Skeletal muscle satellite cell (primary cell): ENCODE data around the gene PCTP. TPM values are rescaled to one million over a fixed set of nuclear protein-coding genes. Genes with fewer than 3 reads are reported as not detected.
A peak's percentile ranks its signal among the peaks of the same experiment; 100 is the strongest.

ENCODE experiments used
- H3K27me3 ChIP-seq: 2 replicates; pipeline ENCODE4 v1.7.0; 2013; ENCODE audit warnings: low read length; ENCODE audit not compliant: control insufficient read depth, insufficient read depth
- H3K36me3 ChIP-seq: 2 replicates; pipeline ENCODE4 v1.7.0; 2013; ENCODE audit warnings: mild to moderate bottlenecking, control low read depth, low read length; ENCODE audit not compliant: insufficient read depth
- H3K4me1 ChIP-seq: 2 replicates; pipeline ENCODE4 v1.7.0; 2013; ENCODE audit warnings: low read length; ENCODE audit not compliant: control insufficient read depth, insufficient read depth
- H3K4me2 ChIP-seq: 2 replicates; pipeline ENCODE4 v1.7.0; 2013; ENCODE audit warnings: mild to moderate bottlenecking, low read length
- H3K4me3 ChIP-seq: 2 replicates; pipeline ENCODE4 v1.7.0; 2013; ENCODE audit warnings: low read length
- H3K9ac ChIP-seq: 2 replicates; pipeline ENCODE4 v1.7.0; 2013; ENCODE audit warnings: mild to moderate bottlenecking, low read depth, low read length, moderate library complexity
- H3K9me3 ChIP-seq: replicated peaks from 2 replicates; pipeline ENCODE4 v1.7.0; 2013; ENCODE audit warnings: mild to moderate bottlenecking, control low read depth, low read length
- total RNA-seq: library from RNA; depleted of rRNA; stranded (reverse); fragments of >200 nt; gene quantifications from 2 replicates; pipeline ENCODE4 v1.2.3, GENCODE V29; 2012; rRNA removed

Gene PCTP
- total RNA-seq: 13.7 and 16.8 TPM in 2 replicates

DNA sequence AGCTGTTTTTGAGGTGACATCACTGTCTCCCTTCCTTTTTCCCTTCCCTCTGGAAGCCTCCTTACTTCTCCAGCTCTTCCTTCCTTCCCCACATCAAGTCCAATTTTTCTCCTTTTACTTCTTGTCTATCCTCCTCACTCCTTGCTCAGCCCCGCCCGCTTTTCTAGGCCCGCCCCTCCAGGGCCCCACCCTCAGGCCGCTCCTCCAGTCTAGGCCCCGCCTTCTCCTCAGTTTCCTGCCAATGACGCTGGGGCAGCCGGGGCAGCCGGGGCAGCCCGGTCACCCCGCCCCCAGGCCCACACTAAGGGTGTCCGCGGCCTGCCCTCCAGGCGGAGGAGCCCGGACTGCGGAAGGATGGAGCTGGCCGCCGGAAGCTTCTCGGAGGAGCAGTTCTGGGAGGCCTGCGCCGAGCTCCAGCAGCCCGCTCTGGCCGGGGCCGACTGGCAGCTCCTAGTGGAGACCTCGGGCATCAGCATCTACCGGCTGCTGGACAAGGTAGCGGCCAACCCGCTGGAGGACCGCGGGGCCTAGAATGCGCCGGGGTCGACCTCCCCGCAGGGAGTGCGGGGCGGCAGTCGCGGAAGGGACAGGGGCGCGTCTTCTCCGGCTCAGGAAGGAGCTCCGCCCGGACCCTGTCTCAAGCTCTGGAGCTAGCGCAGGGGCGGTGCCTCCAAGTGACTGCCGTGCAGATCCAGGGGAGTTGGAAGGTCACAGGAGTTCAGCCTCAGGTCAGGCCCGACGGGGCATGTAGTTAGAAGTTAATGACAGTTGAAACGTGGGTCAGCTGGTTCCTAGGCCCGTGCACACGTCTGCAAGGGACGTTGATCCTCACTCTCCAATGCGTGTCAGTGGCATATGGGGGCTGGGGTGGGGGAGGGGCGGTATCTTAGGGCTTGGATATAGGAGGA lies at the start of gene PCTP:
PCTP (plus strand) TSS at position 302 of the 908 bp plus-strand sequence; CDS start at position 355, 53 bp downstream.
- Histone ChIP-seq H3K9me3 (no peaks in the 10 kb centered on the region), H3K9ac (peak within 1 kb of the TSS; percentile 91), H3K4me1 (peaks cover 10% of the 10 kb centered on the region), H3K27me3 (no peaks in the 10 kb centered on the region), H3K4me2 (peak within 1 kb of the TSS; percentile 86), H3K4me3 (peak within 1 kb of the TSS; percentile 90), H3K36me3 (no peaks in the 10 kb centered on the region)

DNA sequence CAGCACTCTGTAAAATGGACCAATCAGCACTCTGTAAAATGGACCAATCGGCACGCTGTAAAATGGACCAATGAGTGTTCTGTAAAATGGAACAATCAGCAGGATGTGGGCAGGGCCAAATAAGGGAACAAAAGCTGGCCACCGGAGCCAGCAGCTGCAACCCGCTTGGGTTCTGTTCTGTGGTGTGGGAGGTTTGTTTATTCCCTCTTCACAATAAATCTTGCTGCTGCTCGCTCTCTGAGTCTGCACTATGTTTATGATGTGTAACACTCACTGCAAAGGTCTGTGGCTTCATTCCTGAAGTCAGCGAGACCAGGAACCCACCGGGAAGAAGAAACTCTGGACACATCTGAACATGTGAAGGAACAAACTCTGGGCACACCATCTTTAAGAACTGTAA lies 48.7 kb upstream of the PCTP start:
- Histone ChIP-seq H3K9me3 (no peaks in the 10 kb centered on the region), H3K27me3 (peaks cover 9% of the 10 kb centered on the region), H3K9ac (no peak overlapping the region), H3K4me1 (no peaks in the 10 kb centered on the region), H3K4me2 (no peak overlapping the region), H3K36me3 (no peaks in the 10 kb centered on the region), H3K4me3 (no peak overlapping the region)

DNA sequence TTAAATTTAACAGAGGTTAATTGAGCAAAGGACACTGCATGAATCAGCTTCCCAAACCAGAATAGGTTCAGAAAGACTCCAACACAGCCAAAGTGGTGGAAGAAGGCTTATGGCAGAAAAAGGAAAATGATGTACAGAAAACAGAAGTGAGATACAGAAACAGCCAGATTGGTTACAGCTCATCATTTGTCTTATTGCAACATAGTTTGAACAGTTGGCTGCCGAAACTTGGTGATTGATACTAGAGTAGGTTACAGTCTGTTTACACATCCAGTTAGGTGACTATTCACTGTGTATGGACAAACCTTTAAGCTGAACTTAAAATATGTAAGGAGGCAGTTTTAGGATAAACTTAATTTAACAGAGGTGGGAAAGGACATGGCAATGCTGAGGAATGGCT lies 46.5 kb upstream of the PCTP start:
- Histone ChIP-seq H3K4me1 (no peaks in the 10 kb centered on the region), H3K4me3 (no peak overlapping the region), H3K9me3 (no peaks in the 10 kb centered on the region), H3K4me2 (no peak overlapping the region), H3K36me3 (no peaks in the 10 kb centered on the region), H3K9ac (no peak overlapping the region), H3K27me3 (peaks cover 8% of the 10 kb centered on the region)

DNA sequence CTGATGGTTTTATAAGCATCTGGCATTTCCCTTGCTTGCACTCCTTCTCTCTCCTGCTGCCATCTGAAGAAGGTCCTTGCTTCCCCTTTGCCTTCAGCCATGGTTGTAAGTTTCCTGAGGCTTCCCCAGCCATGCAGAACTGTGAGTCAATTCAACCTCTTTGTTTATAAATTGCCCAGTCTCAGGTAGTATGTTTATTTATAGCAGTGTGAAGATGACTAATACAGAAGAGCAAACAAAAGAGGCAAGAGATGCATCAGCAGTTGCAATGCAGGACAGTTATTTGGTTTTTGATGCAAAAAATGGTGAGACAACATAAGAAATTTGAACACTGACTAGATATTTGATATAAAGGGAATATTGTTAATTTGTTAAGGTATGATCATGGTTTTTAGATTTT lies 45.0 kb upstream of the PCTP start:
- Histone ChIP-seq H3K4me1 (no peaks in the 10 kb centered on the region), H3K9me3 (no peaks in the 10 kb centered on the region), H3K36me3 (no peaks in the 10 kb centered on the region), H3K4me2 (no peak overlapping the region), H3K27me3 (peaks cover 11% of the 10 kb centered on the region), H3K9ac (no peak overlapping the region), H3K4me3 (no peak overlapping the region)

DNA sequence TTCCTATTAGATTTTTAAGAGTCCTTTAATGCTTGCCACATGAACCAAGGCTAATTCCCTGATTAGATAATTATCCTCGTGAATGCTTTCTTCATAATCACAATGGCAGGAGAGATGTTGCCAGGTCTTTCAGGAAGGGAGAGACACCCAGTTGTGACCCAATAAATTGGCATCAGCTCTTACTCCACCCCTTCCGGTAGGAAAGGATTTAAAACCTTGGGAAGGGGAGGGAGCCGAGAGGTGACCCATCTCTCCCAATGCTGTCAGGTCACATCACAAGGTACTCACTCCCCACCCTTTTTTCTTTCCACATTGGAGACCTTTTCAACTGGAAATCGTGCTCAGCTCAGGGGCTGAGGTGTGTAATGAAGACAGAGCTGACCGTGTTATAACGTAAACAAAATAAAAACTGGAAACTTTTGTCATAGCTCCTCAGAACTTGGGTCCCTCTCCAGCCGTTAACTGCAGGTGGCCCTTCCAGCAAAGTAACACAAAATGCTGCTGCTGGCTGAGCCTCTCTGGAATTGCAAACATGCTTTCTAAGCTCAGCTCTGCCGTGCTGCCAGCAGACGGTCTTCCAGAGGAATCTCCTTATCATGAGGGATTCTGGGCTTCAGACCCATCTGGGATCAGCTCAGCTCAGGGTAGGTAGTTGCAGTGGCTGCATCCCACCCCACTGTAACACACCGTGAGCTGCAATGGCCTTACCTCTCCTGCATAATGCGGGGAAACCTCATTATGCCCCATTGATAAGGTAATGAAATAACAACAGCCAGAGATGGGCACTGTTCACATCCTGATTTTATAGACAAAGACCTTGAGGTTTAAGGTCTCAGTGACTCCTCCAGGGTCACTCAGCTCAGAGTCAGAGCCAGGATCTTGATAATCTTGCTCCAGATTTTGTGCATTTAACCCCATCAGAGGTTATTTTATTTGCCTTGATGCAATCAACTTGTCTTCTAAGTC lies 43.8 kb upstream of the PCTP start:
- H3K4me2 ChIP-seq: no peak overlapping the region
- H3K4me1 ChIP-seq: no peaks in the 10 kb centered on the region
- H3K9me3 ChIP-seq: no peaks in the 10 kb centered on the region
- H3K27me3 ChIP-seq: peaks cover 11% of the 10 kb centered on the region
- no peaks in the 10 kb centered on the region for H3K36me3 ChIP-seq
- no peak overlapping the region for H3K4me3 ChIP-seq
- no peak overlapping the region for H3K9ac ChIP-seq

DNA sequence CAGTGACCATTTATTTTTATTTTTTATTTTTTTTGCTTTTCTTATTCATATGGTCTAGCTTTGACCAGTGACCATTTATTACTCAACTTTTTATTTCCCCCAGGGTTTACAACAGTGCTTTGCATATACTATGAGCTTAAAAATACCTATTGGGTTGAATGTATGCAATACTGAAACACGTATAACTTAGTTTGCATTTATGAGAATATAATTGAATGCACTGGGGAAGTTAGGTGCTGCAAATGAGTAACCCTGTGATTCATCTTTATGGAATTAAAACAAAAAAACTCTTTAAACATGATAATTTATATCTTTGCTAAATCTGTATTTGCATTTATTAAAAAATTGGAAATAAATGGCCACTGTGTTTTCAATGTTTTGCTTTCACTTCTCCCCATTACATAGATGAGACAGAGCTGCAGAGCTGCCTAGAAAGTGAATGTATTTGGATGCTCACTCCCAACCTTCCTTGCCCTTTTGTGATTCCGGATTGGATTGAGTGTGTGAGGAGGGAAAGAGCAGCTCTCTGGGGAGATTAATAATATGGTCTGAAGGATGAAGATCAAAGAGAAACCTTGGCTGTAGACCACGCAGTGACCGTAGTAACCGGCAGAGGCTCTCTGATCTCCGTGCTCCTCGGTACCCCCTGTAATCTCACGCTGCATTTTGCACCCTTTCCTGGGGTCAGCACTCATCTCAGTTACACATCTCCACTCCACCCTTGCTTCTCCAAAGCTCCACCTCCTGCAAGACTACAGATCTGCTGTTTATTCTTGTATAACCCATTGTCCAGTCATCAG lies 42.5 kb upstream of the PCTP start:
- H3K4me1 ChIP-seq: no peaks in the 10 kb centered on the region
- H3K9ac ChIP-seq: no peak overlapping the region
- peak overlapping the region; percentile 38 for H3K4me2 ChIP-seq
- H3K27me3 ChIP-seq: peaks cover 11% of the 10 kb centered on the region
- H3K9me3 ChIP-seq: no peaks in the 10 kb centered on the region
- H3K4me3 ChIP-seq: no peak overlapping the region
- no peaks in the 10 kb centered on the region for H3K36me3 ChIP-seq

DNA sequence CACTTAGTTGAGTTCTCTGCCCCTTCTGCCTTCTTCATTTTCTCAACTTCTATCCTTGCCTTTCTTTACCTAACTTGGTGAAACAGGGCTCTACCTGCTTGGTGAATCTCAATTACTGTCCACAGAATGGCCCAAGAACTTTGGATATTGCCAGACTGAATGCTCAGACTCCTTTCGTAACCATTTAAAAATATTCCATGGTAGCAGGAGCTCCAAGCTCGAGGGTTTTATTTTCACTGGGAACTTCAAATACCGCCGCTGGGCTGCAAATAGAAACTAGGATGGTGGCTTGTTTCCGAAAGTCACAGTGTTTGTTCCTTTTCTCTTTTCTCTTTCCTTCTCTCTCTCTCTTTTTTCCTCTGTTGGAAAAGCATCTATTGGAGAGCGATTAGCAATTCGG lies 41.4 kb upstream of the PCTP start:
- H3K36me3 ChIP-seq: no peaks in the 10 kb centered on the region
- H3K9ac ChIP-seq: no peak overlapping the region
- H3K4me3 ChIP-seq: no peak overlapping the region
- peaks cover 11% of the 10 kb centered on the region for H3K27me3 ChIP-seq
- H3K9me3 ChIP-seq: no peaks in the 10 kb centered on the region
- no peak overlapping the region for H3K4me2 ChIP-seq
- no peaks in the 10 kb centered on the region for H3K4me1 ChIP-seq

DNA sequence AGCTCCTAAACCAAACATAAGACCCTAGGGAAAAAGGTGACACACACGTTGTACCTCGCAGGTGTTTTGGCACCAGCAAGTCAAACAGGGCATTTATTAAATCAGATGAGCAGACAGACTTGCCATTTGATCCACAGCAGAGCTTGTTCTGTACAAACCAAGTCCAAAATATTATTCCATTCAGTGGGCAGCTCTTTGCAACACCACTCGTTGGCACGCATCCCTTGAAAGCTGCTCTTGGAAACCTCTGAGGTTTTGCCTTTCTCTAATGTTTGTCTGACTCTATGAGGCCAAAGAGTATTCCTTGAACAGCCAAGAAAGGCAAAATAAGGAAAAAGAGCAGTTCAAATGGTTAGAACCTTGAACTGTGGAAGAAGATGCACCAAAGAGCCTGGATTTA lies 40.9 kb upstream of the PCTP start:
- H3K9me3 ChIP-seq: no peaks in the 10 kb centered on the region
- H3K4me2 ChIP-seq: no peak overlapping the region
- H3K4me3 ChIP-seq: no peak overlapping the region
- H3K9ac ChIP-seq: no peak overlapping the region
- H3K27me3 ChIP-seq: peaks cover 11% of the 10 kb centered on the region
- H3K4me1 ChIP-seq: no peaks in the 10 kb centered on the region
- H3K36me3 ChIP-seq: no peaks in the 10 kb centered on the region

DNA sequence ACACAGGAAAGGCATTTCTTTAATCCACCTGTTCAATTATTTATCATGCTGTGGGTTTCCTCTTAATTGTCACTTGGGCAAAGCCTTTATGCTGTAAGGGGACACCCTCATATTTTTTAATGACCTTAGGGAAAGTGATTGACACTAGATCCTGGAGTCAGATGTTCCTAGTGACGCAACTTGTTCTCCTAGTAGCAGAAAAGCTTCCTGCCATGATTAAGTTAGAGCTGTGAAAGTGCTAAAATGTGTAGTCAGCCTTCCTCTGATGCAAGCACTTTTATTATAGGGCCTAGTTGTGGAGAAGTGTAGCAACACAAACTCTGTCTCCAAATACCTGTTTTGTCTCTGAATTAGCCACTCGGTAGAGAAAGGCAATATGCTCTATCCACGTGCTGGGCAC lies 40.4 kb upstream of the PCTP start:
- no peaks in the 10 kb centered on the region for H3K9me3 ChIP-seq
- H3K4me2 ChIP-seq: no peak overlapping the region
- H3K36me3 ChIP-seq: no peaks in the 10 kb centered on the region
- H3K9ac ChIP-seq: no peak overlapping the region
- H3K4me3 ChIP-seq: no peak overlapping the region
- H3K27me3 ChIP-seq: peaks cover 11% of the 10 kb centered on the region
- H3K4me1 ChIP-seq: no peaks in the 10 kb centered on the region

DNA sequence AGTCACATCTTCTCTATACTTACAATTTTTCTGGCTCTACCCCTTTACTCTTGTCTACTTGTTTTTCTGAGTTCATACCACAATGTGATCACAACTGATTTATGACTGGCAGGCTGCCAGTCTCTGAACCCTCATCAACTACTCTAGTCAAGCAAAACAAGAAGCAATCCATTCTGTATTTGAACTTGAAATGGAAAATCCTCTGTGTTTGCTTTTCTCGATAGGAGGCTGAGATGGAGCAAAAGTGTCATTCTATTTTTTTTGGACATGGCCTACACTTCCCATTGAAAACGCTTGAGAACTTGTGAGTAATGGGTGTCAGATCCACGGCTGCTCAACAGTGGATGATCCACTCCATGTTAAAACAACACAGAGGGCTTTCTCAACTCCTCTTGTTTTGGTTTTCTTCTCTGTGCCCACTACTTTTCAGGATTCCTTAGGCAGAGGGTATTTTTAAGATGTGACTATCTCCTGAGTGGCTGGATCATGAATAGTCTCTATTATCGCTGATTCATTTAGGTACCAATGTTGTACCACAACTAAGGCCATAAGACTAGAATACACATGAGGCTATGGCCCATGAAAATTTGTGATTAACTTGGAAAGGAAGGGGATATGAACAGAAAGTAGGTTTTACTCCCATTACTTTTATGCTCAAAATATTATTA lies 39.9 kb upstream of the PCTP start:
- H3K4me3 ChIP-seq: no peak overlapping the region
- no peak overlapping the region for H3K4me2 ChIP-seq

More for the DNA sequence above, 39.9 kb upstream of the PCTP start:
- H3K27me3 ChIP-seq: peaks cover 8% of the 10 kb centered on the region
- no peaks in the 10 kb centered on the region for H3K9me3 ChIP-seq
- H3K36me3 ChIP-seq: no peaks in the 10 kb centered on the region
- no peak overlapping the region for H3K9ac ChIP-seq
- no peaks in the 10 kb centered on the region for H3K4me1 ChIP-seq
